ENCODE results near the gene SLC25A51.

GRCh38 chr9:37911271-37911681 is 7.3 kb upstream of the SLC25A51 start:
- TF ChIP-seq CEBPB (IDR thresholded peaks at IDR 0.05): no peak
- TF ChIP-seq CTCF (IDR thresholded peaks at IDR 0.05): no peak
- no peak for TF ChIP-seq SREBF2 (IDR thresholded peaks at IDR 0.05)
- no peak for TF ChIP-seq GATA3 (IDR thresholded peaks at IDR 0.05; ENCODE audit: borderline replicate concordance)

All from A549 (cell line).